NCI-H524 (cell line): ENCODE measurements around the gene TGFBR3.

ENCODE experiments used
- DNase-seq, 2 experiments: peaks; one replicate each; lab custom pipeline; 2025; lab: John Stamatoyannopoulos, UW

TGFBR3 gene

DNA sequence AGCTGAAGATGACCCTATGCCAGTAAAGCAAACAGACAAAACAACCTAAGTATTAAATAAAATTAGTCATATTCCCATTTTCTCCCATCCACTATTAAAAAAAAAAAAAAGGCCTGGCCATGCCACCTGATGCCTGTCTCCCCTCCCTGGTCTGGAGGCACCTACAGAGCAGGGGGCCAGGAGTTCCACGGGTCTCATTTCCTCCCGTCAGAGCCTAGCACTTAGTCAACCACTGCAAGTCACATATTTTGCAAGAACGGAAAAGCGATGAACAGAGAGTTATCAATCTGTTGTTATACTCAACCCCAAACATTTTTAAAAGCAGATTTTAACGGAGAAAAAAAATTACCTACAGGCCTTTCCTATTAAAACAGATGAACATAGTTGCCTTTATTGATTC is 59.3 kb downstream of the TGFBR3 start:
- no peak for DNase-seq

DNA sequence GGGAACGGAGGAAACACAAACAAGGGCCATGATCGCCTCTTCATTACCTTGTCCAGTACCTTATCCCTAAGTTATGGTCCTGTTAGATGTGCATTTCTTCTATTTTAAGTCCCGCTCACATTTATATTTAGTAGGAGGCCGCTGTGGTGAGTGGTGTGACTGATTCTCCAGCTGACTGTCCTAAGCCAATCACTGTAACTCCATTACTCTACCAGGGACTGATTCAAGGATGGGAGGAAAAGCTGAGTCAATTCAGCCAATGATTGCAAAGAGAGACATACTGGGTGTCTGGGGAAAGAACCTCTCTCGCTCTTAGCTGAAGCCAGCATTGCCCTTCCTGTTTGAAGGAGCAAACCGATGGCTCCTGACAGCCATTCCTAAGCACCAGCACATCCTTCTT is 59.7 kb downstream of the TGFBR3 start:
- no peak for DNase-seq

DNA sequence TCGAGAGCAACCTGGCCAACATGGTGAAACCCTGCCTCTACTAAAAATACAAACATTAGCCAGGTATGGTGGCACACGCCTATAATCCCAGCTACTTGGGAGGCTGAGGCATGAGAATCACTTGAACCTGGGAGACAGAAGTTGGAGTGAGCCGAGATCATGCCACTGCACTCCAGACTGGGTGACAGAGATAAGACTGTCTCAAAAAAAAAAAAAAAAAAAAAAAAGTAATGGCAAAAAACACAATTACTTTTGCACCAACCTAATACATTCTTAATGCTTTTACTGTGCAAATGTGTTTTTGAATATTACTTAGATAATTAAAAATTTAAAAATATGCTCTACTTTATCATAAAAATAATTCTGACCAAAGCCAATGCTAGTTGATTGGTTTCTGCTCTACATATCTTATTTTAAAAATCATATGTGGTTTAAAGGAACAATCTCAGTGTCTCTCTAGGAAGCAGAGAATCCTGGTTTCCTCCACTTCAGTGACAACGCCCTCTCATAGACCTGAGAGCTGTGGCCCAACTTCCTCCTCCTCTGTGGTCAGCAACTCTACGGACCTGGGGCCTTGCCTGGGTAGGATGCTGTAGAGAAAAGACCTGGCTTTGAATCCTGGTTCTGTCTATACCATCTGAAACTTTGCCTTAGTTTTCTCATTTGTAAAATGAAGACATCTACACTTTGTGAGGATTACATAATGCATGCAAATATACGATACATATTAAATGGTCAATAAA is 64.7 kb downstream of the TGFBR3 start:
- DNase-seq, result no peak

DNA sequence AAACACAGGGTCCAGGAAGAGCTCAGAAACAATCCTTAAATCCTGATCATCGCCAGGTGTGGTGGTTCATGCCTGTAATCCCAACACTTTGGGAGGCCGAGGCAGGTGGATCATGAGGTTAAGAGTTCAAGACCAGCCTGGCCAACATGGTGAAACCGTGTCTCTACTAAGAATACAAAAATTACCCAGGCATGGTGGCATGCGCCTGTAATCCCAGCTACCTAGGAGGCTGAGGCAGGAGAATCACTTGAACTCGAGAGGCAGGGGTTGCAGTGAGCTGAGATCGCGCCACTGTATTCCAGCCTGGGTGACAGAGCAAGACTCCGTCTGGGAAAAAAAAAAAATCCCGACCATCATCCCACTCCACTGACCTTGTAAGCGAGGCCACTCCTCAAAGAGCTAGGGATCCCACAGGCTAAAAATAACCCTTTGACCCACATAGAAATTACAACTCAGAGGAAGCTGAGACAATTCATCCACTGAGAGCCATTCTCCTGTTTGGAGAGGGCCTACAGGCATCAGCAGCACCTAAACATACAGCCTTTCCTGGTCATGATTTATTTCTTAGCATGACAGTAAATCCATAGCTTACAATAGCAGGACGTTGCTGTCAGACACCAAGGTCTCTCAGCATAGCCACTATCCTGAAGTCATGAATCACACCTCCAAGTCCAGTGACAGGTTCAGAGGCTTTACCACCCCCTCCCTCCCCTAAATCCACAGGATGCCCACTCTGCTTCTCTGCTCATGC is 66.7 kb downstream of the TGFBR3 start:
- no peak for DNase-seq

DNA sequence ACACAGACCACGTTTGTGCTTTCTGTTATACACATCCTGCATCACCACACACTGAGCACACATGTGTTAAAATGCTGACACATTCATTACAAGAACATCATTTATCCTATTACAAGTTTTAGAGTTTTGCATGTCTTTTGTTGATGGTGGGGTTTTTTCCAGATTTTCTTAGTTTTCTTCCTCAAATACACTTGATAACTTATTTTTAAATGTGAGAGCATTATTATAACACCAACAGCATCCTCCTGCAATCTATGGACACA is 67.3 kb downstream of the TGFBR3 start:
- no peak for DNase-seq

DNA sequence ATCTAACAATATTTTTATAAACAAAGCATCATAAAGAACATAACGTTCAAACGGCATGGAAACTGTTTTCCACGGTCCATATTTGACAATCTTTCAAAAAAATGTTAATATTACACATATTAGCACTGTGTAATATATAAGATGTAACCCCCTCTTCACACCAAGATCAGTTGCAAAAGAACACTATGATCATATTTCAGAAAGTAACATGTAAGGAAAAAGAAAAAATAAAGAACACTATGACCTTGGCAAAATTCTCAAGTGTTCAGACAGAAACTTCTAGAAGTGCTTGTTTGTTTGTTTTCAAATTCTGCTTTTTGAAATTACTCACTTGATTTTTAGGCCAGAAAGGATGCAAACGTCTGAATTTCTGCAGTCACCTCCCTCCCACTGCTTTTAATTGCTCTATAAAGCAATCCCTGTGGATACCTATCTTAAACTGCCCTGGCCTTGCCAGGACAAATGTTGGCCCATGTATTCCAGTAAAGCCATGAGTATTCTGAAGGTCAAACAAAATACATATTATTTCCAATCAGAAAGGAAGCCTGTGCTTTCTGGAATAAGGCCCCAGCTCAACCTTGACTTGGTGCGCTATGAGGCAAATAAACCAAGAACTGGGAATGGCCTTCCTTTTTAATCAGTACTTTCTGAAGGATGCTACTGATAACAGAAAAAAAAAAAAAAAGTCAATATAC is 68.6 kb downstream of the TGFBR3 start:
- DNase-seq, result no peak

DNA sequence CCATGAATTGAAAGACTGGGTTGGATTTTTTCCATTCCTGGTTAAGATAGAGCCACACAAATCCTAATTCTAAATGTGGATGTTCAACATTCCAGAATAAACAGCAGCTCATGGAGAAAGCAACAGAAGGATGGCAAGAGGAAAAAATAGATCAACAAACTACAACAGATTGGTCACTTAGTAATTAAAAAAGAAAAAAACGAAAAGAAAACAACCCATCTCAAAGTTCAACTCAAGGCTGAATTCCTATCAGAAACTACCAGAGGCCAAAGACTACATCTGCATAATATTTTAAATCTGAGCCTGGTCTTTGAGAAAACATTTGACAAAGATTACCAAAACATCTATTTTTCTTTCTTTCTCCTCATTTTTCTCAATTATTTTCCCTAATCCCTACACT is 69.9 kb downstream of the TGFBR3 start:
- DNase-seq, result no peak

DNA sequence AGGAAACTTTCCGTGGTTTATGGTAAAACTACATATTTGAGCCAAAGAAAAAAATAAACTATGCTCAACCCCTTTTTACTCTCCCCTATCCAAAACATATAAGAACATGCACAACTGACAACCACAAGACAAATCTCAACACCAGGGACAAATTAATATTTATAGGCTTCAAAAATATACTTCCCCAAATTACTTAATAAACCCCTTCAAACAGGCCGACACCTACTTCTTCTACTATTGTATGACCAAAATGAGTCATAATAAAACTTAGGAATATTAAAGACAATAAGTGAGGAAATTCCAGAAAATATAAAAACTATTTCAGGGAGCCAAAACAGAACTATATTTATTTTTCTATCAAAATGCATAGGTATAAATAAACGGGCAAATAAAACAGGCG is 71.5 kb downstream of the TGFBR3 start:
- DNase-seq, result no peak

DNA sequence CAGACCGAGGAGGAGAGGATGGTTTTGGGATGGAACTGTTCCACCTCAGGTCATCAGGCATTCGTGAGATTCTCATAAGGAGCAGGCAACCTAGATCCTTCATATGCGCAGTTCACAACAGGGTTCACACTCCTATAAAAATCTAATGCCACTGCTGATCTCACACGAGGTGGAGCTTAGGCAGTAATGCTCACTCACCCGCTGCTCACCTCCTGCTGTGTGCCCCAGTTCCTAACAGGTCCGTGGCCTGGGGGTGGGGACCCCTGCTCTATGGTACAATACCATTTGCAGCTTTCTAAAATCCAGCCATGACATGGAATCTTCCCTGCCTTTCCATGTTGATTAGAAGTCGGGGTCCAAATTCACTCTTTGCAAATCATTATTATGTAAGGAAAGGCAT is 72.1 kb downstream of the TGFBR3 start:
- no peak for DNase-seq

DNA sequence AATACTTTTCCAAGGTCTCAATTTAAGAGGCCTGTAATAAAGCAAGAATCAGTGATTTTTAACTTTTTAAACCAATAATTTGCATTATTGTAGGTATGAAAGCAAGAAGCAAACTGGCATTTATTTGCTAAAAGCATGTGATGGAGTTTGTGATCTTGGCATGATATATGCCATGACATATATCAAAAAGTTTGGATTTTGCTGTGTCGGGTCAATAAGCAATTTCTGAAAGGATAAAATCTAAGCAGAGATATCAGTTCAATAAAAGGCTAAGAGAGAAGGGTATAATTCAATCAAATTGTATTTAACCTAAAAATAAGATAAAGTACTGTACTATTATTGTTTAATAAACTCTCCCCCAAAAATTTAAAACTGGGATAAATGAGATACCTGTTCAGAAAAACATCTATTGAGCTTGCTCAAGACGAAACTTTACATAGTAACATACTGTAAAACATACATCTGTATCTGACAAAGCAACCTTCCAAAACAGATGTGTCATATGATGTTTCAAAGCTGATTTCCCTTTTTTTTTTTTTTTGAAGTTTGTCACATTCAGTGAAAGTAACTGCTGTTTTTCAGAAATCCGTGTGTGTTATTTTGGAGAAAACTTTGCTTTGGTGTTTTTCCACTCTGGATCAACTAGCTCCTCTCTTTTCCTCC is 74.5 kb downstream of the TGFBR3 start:
- DNase-seq, result no peak

DNA sequence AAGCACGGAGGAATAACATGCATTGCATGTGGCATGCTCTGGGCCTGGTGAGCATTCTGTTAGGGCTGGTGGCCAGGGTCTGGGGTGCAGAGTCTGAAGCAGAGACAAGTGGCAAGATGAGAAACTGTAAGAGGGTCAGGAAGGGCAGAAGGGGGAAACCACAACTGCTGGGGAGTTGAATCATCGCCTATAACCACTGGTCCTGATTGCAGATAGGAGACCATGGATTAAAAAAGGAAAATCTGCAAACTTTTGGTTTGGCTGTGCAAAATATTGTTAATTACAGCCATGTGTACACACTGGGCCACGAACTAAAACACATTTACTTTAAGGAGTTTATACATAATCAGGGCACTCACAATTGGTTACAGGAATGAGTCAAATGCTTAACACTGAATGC is 76.6 kb downstream of the TGFBR3 start:
- no peak for DNase-seq

DNA sequence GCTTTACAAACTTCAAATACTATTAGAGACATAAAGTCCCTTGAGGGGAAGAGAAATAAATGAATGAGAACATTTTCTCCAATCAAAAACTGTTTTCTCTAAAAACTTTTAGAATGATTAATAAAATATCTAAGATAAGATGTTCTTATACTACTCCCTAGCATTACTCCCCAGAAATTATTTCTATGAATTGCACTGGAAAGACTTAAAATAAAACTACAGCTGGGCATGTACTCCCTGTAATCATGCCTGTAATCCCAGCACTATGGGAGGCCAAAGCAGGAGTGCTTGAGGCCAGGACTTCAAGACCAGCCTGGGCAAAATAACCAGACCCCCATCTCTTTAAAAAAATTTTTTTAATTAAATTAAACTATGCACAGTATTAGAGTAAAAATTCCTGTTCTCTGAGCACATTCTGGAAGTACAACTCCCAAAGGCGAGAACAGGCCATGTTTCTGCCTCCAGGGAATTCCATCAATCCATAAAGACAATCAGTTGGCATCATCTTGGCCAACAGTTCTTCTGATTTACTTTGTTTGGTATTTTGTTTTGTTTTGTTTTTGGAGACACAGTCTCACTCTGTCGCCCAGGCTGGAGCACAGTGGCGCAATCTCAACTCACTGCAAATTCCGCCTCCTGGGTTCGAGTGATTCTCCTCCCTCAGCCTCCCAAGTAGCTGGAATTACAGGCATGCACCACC is 77.9 kb downstream of the TGFBR3 start:
- DNase-seq, result no peak

DNA sequence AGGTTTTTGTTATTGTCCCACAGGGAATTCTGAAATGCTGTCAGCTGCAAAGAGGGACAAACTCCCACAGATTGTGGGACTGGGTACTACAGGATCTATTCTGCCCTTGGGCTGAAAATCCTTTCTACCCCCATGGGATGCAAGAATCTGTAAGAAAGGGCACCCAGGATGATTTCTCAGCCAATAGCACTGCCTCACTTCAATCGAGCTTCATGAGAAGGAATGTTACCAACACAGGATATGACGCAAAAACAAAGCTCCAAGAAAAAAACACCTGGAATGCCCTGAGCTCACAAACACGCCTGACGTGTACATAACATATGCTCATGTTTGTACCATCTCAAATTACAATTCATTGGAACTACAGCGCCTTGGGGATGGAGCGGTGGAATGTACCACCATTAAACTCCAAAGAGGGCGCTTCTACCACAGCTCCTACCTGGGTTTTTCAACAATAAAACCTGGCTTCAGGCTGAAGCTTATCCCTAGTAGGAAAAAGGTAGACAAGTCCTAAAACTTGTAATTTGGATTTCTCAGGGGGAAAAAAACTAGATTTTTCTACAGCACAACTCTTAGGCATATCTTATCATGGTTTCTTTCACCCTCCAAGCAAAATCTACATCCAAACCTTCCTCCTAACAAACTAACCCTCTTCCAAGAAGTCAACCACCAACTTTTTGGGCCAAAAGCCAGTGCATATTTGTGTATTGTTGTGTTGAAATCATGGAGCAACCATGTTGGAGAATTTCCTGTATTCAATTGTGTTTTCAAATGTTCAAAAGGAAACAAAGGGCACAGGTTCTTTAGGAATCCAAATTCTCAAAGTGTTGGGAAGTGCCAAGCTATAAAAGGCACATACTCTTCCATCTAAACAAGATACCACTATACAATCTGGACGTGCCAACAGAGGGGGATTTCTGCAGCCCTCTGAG is 78.9 kb downstream of the TGFBR3 start:
- DNase-seq, result peak in 1 of 2 experiments; percentile 30

DNA sequence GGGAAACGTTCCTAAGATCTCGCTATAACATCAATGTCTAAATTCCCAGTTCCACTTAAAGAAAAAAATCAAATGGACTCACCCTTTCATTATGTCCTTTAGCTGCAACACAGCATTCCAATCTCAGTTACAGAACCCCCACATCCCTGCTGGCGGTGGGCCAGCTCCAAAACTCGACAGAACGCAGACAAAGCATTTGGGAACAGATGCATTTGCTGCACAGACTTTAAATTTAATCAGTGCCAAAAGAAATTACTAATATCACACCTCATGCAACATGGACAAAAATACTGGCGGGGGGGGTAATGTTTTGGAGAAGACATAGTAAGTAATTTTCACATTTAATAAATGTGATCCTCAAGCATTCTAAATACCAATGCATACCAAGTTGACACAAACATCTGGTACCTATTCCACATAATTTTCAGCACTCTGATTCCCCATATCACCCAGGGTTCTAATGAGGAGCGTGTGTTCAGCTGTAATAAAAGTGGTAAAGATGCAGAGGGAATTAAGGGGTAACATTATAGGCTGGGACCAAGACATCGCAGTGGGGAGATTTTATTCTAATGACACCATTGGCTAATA is 79.7 kb downstream of the TGFBR3 start:
- DNase-seq, result peak in 1 of 2 experiments; percentile 31

DNA sequence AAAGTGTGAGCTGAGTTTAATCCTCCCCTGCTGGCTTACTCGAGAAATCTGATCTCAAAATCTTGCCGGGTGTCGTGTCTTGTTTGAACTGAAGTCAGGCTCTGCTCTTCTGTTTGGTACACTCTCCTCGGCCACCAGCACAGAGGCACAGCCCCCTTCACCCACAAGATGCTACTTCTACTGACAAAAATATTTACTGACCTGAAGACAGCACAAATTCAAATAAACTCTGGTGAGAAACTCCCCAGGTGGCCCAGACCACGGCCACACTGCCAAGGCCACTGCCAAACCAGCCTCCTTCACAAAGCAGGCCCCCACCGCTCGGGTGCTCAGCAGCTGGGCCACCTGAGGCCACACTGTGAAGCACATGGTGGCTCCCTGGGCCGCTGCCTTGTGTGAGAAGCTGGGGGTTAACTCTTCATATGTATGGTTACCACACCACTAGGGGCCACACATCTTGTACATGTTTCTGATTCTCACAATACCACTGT is 80.6 kb downstream of the TGFBR3 start:
- DNase-seq, result peak; percentile 17 to 55

DNA sequence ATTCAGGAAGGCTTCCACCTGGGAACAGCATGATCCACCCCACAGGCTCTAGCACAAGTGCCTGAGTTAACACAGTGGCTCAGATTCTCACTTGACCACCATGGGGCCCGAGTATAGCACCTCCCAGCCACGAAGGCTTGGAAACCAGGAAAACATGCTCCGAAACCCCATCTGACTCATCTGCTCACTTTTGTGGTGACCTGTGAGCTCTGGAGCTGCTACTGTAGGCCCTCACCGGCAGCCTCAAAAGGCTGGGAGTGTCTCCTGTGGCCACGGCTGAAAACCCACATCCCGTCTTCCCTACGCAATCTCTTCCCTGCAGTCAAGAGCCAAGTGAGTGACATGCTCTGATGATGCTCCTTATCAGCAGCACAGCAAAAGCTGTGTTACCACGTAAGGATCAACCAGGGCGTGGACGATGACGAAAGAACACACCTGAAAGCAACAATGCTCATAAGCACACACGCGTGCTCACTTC is 81.4 kb downstream of the TGFBR3 start:
- no peak for DNase-seq

DNA sequence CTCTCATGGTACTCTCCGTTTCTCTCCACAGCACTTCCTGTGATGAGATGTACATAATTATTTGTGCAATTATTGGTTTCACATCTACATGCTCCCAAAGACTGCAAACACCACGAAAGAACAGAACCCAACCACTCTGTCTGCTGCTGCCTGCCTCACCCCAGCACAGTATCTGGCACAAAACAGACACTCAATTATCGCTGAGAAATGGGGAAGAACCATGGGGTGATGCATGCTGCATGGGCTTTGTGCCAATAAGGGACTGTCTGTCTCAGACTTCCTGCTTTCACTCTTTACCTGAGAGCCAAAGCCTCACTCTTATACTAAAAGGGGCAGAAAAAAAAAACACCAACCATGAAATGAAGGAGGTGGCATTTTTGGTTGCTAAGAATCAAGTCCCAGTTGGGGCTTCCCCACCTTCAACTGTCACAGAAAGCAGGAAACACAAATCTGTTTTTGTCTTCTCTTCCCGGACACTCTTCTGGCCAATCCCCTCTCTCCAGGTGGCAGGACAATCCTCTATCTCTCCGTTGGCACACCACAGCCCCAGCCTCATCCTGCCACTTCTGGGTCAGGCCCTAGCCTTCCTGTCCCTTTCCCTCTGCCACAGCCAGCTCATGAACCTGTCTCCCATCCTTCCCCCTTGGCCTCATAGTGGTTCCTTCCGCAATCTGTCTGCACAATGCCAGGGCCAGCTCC is 82.0 kb downstream of the TGFBR3 start:
- DNase-seq, result no peak

DNA sequence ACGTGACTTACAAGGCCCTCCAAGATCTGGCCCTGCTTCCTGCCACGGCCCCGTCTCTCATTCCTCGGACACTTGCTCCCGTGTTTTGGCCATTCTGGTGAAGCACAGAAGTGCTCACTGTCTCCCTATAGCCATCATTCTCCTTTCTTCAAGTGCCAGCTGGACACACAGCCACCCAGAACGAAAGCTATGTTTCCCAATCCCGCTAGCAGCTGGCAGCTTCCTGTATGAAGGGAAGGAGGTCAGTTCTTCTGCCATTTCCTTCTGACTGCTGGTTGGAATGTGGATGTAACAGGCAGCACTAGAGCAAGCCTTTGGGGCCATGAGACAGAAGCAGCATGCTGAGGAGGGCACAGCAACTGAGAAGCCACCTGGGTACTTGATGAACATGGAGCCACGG is 82.8 kb downstream of the TGFBR3 start:
- DNase-seq, result no peak

DNA sequence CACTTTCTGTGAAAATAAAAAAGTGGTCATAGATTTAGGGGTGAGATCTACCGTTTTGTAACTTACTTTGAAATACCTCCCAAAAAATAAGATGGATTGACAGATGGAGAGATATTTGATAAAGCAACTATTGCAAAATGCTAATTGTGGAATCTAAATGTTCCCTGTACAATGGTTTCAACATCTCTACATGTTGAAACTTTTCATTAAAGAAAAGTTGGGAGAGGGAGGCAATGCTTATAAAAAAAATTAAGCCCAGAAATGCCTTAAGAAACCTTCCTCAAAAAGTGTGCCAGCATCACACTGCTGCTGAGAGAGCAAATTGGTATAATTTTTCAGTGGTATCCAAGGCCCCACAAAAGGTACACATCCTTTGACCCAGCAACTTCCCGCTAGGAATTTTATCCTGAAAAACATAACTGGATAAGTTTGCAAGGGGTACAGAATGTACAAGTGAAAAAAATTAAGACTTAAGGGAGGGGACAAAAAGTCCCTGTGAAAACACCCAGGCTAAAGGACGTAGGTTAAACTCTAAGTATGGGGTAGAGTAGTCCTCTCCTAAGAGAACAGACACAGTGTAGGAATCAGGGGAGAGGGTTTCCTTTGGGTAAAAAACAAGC is 84.3 kb downstream of the TGFBR3 start:
- no peak for DNase-seq
